ENCODE measurements around the gene KCNK6.
"Not testable (repeated sequence)": the region's sequence is repeated elsewhere in the genome, so short reads cannot be mapped to it uniquely, and the experiment has no call there.

DNA sequence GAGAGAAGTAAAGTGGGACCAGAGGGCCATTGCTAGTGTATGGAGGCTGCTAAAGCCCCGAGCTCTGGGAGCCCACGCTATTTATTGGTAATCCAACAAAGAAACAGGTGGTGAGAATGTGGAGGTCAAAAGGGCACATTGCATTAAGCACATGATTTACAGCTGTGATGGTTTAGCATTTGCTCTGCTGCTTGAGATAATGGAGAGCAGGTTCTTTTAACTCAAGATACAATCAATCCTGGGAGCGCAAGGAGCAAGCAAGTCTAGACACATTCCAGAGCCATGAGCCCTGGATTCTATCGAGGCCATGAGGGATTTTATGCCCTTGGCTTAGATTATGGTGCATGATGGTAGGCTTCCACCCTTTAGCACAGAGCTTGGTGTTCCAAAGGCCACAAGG is 19.4 kb downstream of the KCNK6 start:
- TF ChIP-seq, protein P1, sequence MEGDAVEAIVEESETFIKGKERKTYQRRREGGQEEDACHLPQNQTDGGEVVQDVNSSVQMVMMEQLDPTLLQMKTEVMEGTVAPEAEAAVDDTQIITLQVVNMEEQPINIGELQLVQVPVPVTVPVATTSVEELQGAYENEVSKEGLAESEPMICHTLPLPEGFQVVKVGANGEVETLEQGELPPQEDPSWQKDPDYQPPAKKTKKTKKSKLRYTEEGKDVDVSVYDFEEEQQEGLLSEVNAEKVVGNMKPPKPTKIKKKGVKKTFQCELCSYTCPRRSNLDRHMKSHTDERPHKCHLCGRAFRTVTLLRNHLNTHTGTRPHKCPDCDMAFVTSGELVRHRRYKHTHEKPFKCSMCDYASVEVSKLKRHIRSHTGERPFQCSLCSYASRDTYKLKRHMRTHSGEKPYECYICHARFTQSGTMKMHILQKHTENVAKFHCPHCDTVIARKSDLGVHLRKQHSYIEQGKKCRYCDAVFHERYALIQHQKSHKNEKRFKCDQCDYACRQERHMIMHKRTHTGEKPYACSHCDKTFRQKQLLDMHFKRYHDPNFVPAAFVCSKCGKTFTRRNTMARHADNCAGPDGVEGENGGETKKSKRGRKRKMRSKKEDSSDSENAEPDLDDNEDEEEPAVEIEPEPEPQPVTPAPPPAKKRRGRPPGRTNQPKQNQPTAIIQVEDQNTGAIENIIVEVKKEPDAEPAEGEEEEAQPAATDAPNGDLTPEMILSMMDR (conservative IDR thresholded peaks at IDR 0.05; ENCODE audit: low read length): not testable (repeated sequence)
- TF ChIP-seq EZH2phosphoT487 (IDR thresholded peaks at IDR 0.05; ENCODE audit: borderline replicate concordance): not testable (repeated sequence)
